Right lobe of liver (tissue), 6 donors: ENCODE measurements around the gene FOSB. TPM values are rescaled to one million over a fixed set of nuclear protein-coding genes. Genes with fewer than 3 reads are reported as not detected.

Experiments
- ATAC-seq, 4 donors: fragments of 200-7000 bp; cut with Tn5 transposase; one replicate each; pipeline ENCODE4 v1.9.1; 2020; ENCODE audit warnings: mild to moderate bottlenecking in 4 of 4, moderate library complexity in 4 of 4
- DNase-seq, 3 donors: peaks; one replicate each; pipeline ENCODE4 v3.0.0-alpha.2; 2020
- H3K27ac ChIP-seq, 3 donors: fragments of 200-600 bp; one replicate each; pipeline ENCODE4 v1.8.0; 2022
- H3K27me3 ChIP-seq, 2 donors: fragments of 200-600 bp; one replicate each; pipeline ENCODE4 v1.8.0; 2022
- H3K36me3 ChIP-seq, 4 donors: fragments of 200-600 bp; sonication (generic) in 1 of 4; one replicate each; pipeline versions ENCODE4 v1.5.1 to v1.8.0; 2017 to 2022; ENCODE audit warnings: control low read depth in 1 of 4
- H3K4me1 ChIP-seq, 4 donors: fragments of 200-600 bp; sonication (generic) in 1 of 4; one replicate each; pipeline versions ENCODE4 v1.5.1 to v1.8.0; 2017 to 2022; ENCODE audit warnings: control low read depth in 1 of 4
- H3K4me3 ChIP-seq, 3 donors: fragments of 200-600 bp; one replicate each; pipeline ENCODE4 v1.8.0; 2022
- H3K9me3 ChIP-seq, 4 donors: fragments of 200-600 bp; sonication (generic) in 1 of 4; one replicate each; pipeline versions ENCODE4 v1.5.1 to v1.8.0; 2017 to 2022; ENCODE audit warnings: control low read depth in 1 of 4
- POLR2A ChIP-seq: fragments of 450-650 bp; IDR thresholded peaks from one replicate; pipeline ENCODE4 v1.6.1; 2017; ENCODE audit warnings: antibody characterized with exemption, mild to moderate bottlenecking
- WGBS: methylation state at CpG from one replicate; pipeline ENCODE4 v1.1.6; 2018; ENCODE audit warnings: low coverage, low lambda C conversion rate; ENCODE audit not compliant: insufficient coverage; ENCODE audit errors: missing lambda C conversion rate; 5-methylcytosine and 5-hydroxymethylcytosine counted together
- intact Hi-C, 2 donors: fragments of 100-400 bp; cut with DNase I; formaldehyde crosslinking; loops; one replicate each; pipeline versions ENCODE4 v1.11.2 to v1.14.1; 2022
- total RNA-seq, 6 experiments: library from RNA; depleted of rRNA in 2 of 6; stranded (reverse); fragments of >200 nt in 2 of 6; fragmentation: NEBNext Ultra II Directional in 3 of 6; extraction: Animal tissue kit (Norgen Biotek cat#: 25700) in 3 of 6; gene quantifications; one replicate each; pipeline versions ENCODE4 v1.1.0 to v1.2.4, GENCODE V29; 2016 to 2023
- TF ChIP-seq, protein P1 (sequence below), 4 donors: fragments of 200-600 bp in 3 of 4; fragments of 450-650 bp in 1 of 4; IDR thresholded peaks; one replicate each; pipeline versions ENCODE4 v1.5.1 to v1.8.0; 2016 to 2022; ENCODE audit warnings: antibody characterized with exemption in 4 of 4, mild to moderate bottlenecking in 2 of 4
- donor health status: DM: no; HTN: yes; CAD: no.
- donor health status: DM: no; HTN: no; CAD: no.
- donor health status: DM: no; HTN: no; CAD: no.
- donor health status: DM: no; HTN: yes; CAD: no.
- donor health status: DM: no; HTN: yes; CAD: no.

The FOSB gene
- total RNA-seq, 6 experiments from 2014 or later = 0.19 to 1.2 (median 0.44) TPM

DNA sequence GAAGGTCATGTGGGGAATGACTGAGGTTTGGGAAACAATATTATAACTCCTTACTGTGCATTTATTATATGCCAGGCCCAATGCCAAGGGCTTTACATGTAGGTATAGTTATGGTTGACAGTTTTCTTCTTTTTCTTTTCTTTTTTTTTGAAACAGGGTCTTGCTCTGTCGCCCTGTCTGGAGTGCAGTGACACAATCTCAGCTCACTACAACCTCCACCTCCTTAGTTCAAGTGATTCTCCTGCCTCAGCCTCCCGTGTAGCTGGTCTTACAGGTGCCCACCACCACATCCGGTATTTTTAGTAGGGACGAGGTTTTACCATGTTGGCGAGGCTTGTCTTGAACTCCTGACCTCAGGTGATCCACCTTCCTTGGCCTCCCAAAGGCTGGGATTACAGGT lies 15.2 kb downstream of the FOSB start:
- WGBS = 73% methylated on average over 5 of the region's 5 CpGs
- no peaks in the 10 kb centered on the region for H3K27me3 ChIP-seq
- TF ChIP-seq POLR2A = no peak
- TF ChIP-seq, protein P1, sequence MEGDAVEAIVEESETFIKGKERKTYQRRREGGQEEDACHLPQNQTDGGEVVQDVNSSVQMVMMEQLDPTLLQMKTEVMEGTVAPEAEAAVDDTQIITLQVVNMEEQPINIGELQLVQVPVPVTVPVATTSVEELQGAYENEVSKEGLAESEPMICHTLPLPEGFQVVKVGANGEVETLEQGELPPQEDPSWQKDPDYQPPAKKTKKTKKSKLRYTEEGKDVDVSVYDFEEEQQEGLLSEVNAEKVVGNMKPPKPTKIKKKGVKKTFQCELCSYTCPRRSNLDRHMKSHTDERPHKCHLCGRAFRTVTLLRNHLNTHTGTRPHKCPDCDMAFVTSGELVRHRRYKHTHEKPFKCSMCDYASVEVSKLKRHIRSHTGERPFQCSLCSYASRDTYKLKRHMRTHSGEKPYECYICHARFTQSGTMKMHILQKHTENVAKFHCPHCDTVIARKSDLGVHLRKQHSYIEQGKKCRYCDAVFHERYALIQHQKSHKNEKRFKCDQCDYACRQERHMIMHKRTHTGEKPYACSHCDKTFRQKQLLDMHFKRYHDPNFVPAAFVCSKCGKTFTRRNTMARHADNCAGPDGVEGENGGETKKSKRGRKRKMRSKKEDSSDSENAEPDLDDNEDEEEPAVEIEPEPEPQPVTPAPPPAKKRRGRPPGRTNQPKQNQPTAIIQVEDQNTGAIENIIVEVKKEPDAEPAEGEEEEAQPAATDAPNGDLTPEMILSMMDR (IDR thresholded peaks at IDR 0.05) = no peak
- peaks cover 0 to 4% (median 0%) of the 10 kb centered on the region in 4 donors for H3K4me1 ChIP-seq
- intact Hi-C loops = no loop called here
- H3K4me3 ChIP-seq = no peak overlapping the region
- H3K27ac ChIP-seq = no peak overlapping the region
- no peak for DNase-seq
- ATAC-seq = no peak
- H3K9me3 ChIP-seq = no peaks in the 10 kb centered on the region
- H3K36me3 ChIP-seq = no peaks in the 10 kb centered on the region

DNA sequence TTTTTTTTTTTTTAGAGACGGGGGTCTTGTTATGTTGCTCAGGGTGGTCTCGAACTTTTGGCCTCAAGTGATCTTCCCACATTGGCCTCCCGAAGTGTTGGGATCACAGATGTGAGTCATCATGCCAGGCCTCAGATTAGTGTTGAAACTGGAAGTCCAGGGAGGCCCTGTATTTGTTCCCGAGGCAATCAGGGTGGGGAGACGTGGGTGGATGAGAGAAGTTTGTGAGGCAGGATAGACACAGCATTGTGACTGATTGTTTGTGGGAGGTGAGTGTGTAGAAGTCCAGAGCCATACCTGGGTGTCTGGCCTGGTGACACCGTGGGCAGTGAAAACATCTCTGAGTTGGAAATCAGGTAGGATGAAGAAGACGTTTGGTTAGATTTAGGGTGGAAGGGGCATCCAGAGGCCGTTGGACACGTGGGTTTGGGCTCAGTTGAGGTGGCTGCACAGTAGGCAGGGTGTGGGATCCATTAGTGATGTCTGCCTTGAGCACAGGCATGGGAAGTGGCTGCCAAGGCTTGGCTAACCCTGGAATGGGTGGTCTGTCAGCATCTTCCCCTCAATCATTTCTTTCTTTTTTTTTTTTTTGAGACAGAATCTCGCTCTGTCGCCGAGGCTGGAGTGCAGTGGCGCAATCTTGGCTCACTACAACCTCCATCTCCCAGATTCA lies 16.6 kb downstream of the FOSB start:
- WGBS = 65% methylated on average over 9 of the region's 13 CpGs
- no peak for TF ChIP-seq POLR2A
- TF ChIP-seq, protein P1 (IDR thresholded peaks at IDR 0.05) = no peak
- intact Hi-C loops = no loop called here
- Histone ChIP-seq H3K27ac (no peak overlapping the region), H3K36me3 (no peaks in the 10 kb centered on the region), H3K4me3 (no peak overlapping the region), H3K9me3 (no peaks in the 10 kb centered on the region), H3K4me1 (no peaks in the 10 kb centered on the region), H3K27me3 (no peaks in the 10 kb centered on the region)
- no peak for DNase-seq
- ATAC-seq = no peak

DNA sequence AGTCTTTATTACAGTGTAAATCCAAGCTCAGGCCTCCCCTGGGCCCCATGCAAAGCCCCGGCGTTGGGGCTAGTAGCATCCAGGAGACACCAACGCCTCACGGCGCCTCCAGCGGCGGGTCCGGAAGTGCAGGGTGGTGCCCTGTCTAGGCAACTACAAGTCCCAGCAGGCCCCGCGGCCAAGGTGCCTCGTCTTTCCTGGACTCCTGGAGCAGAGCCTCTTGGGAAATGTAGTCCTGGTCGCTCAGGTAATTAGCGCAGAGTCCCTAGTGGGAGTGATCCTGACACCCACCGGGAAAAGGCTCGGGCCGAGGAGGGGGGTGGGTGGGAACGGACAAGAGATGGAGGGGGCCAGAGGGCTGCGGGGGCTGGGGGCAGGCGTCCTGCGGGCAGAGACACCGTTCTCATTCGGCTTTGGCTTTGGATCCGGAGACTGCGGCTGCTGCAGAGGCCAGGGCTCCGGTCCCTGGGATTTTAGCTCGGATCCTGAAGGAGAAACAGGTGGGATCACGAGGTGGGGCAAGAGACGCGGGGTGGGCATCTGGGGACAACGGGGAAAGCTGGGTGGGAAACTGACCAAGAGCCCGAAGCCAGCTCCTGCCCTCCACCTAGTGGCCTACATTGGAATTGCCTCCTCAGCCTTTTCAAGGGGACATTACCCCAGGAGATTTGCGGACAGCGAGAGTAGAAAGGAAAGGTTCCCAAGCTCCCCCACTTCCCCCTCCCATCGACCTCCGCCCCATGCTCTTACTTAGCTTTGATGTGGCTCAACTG lies 17.7 kb downstream of the FOSB start:
- WGBS = 1% methylated on average over 20 of the region's 35 CpGs
- no peak for TF ChIP-seq POLR2A
- TF ChIP-seq, protein P1 (IDR thresholded peaks at IDR 0.05) = peak; percentile 68 to 88 (median 70)
- Histone ChIP-seq H3K36me3 (no peaks in the 10 kb centered on the region), H3K4me1 (no peaks in the 10 kb centered on the region), H3K27ac (peak overlapping the region; percentile 60 to 67 (median 65)), H3K9me3 (no peaks in the 10 kb centered on the region), H3K4me3 (peak overlapping the region; percentile 71 to 79 (median 72)), H3K27me3 (no peaks in the 10 kb centered on the region)
- intact Hi-C loops = no loop called here
- DNase-seq = peak; percentile 98 to 99 (median 98)
- peak; percentile 99 to 100 (median 99) for ATAC-seq

DNA sequence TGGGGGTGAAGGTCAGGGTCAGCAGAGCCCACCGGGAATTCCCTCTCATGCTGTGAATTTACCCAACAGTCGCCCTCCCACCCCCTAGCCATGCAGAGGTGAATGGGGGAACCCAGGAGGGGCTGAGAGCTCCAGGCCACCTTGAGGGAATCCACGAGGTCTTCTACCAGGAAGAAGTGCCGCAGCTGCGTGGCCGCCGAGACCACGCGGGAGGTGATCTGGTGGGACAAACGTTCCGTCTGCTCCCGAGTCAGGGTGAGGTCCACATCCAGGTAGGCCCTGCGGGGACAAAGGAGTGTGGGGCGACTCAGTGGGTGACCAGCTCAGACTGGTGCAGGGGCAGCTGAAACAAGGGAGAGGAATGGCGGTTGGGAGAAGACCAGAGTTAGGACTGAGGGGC lies 20.9 kb downstream of the FOSB start:
- no peak for DNase-seq
- no peaks in the 10 kb centered on the region for H3K27me3 ChIP-seq
- H3K36me3 ChIP-seq = no peaks in the 10 kb centered on the region
- ATAC-seq = no peak
- no peaks in the 10 kb centered on the region for H3K9me3 ChIP-seq
- 68% methylated on average over 13 of the region's 15 CpGs for WGBS
- TF ChIP-seq, protein P1 (IDR thresholded peaks at IDR 0.05) = no peak
- no peak for TF ChIP-seq POLR2A
- no peak overlapping the region for H3K4me3 ChIP-seq
- intact Hi-C loops = no loop called here
- no peak overlapping the region for H3K27ac ChIP-seq
- H3K4me1 ChIP-seq = peaks cover 0 to 3% (median 0%) of the 10 kb centered on the region in 4 donors
